ENCODE data around the gene DCT.
"Not testable (repeated sequence)": the region's sequence is repeated elsewhere in the genome, so short reads cannot be mapped to it uniquely, and the experiment has no call there.

DCT gene

GRCh38 chr13:94479616-94480015 lies at the start of gene DCT:
DCT (minus strand) TSS chr13:94479682; CDS start chr13:94479255, 427 bp downstream.
- DNase-seq, result no peak

GRCh38 chr13:94526956-94527355 lies 47.5 kb upstream of the DCT start:
- DNase-seq, result not testable (repeated sequence)

- no peak for DNase-seq
Observed at GRCh38 chr13:94525781-94526180, 46.3 kb upstream of the DCT start.

GRCh38 chr13:94524407-94524806 lies 44.9 kb upstream of the DCT start:
- DNase-seq, result no peak

- DNase-seq, result no peak
Observed at GRCh38 chr13:94520001-94520400, 40.5 kb upstream of the DCT start.

- no peak for DNase-seq
Observed at GRCh38 chr13:94516456-94516855, 37.0 kb upstream of the DCT start.

- no peak for DNase-seq
Observed at GRCh38 chr13:94515911-94516310, 36.4 kb upstream of the DCT start.

GRCh38 chr13:94515374-94515773 lies 35.9 kb upstream of the DCT start:
- DNase-seq, result no peak

GRCh38 chr13:94513026-94513425 lies 33.5 kb upstream of the DCT start:
- no peak for DNase-seq

- DNase-seq, result no peak
Observed at GRCh38 chr13:94505730-94506129, 26.2 kb upstream of the DCT start.

- DNase-seq, result no peak
Observed at GRCh38 chr13:94503851-94504250, 24.4 kb upstream of the DCT start.

GRCh38 chr13:94498831-94499230 lies 19.3 kb upstream of the DCT start:
- DNase-seq, result not testable (repeated sequence)

- DNase-seq, result no peak
Observed at GRCh38 chr13:94495806-94496205, 16.3 kb upstream of the DCT start.

GRCh38 chr13:94494026-94494425 lies 14.5 kb upstream of the DCT start:
- DNase-seq, result no peak

- DNase-seq, result no peak
Observed at GRCh38 chr13:94487043-94487442, 7.6 kb upstream of the DCT start.

- peak; percentile 19 for DNase-seq
Observed at GRCh38 chr13:94483970-94484369, 4.5 kb upstream of the DCT start.

- DNase-seq, result no peak
Observed at GRCh38 chr13:94481941-94482340, 2.5 kb upstream of the DCT start.

- peak; percentile 31 for DNase-seq
Observed at GRCh38 chr13:94480672-94481145, 1.2 kb upstream of the DCT start.

GRCh38 chr13:94478913-94479312 lies 569 bp downstream of the DCT start:
- DNase-seq, result no peak

GRCh38 chr13:94470126-94470525 lies 9.4 kb downstream of the DCT start:
- DNase-seq, result no peak

GRCh38 chr13:94464771-94465170 lies 14.7 kb downstream of the DCT start:
- DNase-seq, result no peak

GRCh38 chr13:94462670-94463069 lies 16.8 kb downstream of the DCT start:
- no peak for DNase-seq

- DNase-seq, result no peak
Observed at GRCh38 chr13:94459116-94459515, 20.4 kb downstream of the DCT start.

GRCh38 chr13:94455414-94455813 lies 24.1 kb downstream of the DCT start:
- no peak for DNase-seq

GRCh38 chr13:94454906-94455305 lies 24.6 kb downstream of the DCT start:
- DNase-seq, result no peak

- DNase-seq, result no peak
Observed at GRCh38 chr13:94454334-94454733, 25.1 kb downstream of the DCT start.
